Body of pancreas (tissue), 4 donors: ENCODE results near the gene CD44.

Experiments
- CTCF ChIP-seq, 7 experiments: fragments of 450-650 bp in 4 of 7; fragments of 200-600 bp in 3 of 7; sonication (generic) in 3 of 7; IDR thresholded peaks; one replicate each; pipeline ENCODE4 v1.5.1; 2016 to 2019; ENCODE audit warnings: antibody characterized with exemption in 7 of 7
- POLR2A ChIP-seq, 3 donors: fragments of 450-650 bp; IDR thresholded peaks; one replicate each; pipeline ENCODE4 v1.6.1; 2016; ENCODE audit warnings: antibody characterized with exemption in 3 of 3, mild to moderate bottlenecking in 2 of 3

- no peak for TF ChIP-seq POLR2A (IDR thresholded peaks at IDR 0.05)
- peak in 4 of 7 experiments; percentile 21 to 39 (median 29) for TF ChIP-seq CTCF (IDR thresholded peaks at IDR 0.05)
Measured at GRCh38 chr11:35261197-35261596, 122.2 kb downstream of the CD44 start.
